ENCODE data around the gene TAMALIN. TPM values are rescaled to one million over a fixed set of nuclear protein-coding genes. Genes with fewer than 3 reads are reported as not detected.
A peak's percentile ranks its signal among the peaks of the same experiment; 100 is the strongest.

Gene TAMALIN
- total and polyA plus RNA-seq, 2 experiments from 2014 or later: 0.34 to 3.0 TPM

DNA sequence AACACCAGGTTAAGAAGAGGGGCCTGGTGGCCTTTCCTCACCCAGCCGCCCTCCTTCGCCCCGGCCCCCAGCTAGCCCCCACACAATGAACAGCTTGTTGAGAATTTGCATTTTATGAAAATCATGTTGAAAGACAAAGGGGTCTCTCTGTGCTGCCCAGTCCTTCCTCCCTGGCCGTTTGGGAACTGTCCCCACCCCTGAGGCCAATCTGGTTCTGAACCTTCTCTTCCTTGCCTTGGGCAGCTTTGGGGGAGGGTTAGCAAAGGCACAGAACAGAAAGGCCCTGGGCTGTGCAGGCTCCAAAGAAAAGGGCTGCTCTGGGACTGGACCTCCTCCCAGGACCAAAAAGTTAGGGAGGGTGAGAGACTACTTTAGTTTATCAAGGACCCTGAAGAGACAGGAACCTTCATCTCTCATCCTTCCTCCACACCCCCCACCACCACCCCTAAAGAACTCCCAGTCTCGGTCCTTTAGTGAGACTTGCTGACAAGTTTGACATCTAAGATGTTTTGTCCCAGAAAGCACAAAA is 1.3 kb downstream of the TAMALIN start:
- Mint-ChIP-seq H3K4me1 (peaks cover 45% of the 10 kb centered on the region), H3K27me3 (ENCODE audit: insufficient read depth, low read depth, poor library complexity) (peaks cover 70% of the 10 kb centered on the region), H3K36me3 (ENCODE audit: low read depth) (peaks cover 3% of the 10 kb centered on the region; the same call in 1 of the 3 replicates), H3K27ac (no peak overlapping the region), H3K9me3 (no peaks in the 10 kb centered on the region; the same call in 2 of the 3 replicates), H3K4me3 (peak overlapping the region; percentile 78)
- no peaks in the 10 kb centered on the region for H3K79me2 ChIP-seq (replicated peaks; ENCODE audit: insufficient read depth)
- H3K36me3 ChIP-seq (ENCODE audit: insufficient read depth): no peaks in the 10 kb centered on the region
- H3K4me1 ChIP-seq (ENCODE audit: insufficient read depth): peaks cover 27% of the 10 kb centered on the region
- H2AFZ ChIP-seq: no peak overlapping the region
- no peaks in the 10 kb centered on the region for H3K9me2 ChIP-seq (ENCODE audit: insufficient read depth)
- no peak for ATAC-seq
- TF ChIP-seq ZNF114 (CRISPR knock-in tag; IDR thresholded peaks at IDR 0.05) (no peak), EZH2 (IDR thresholded peaks at IDR 0.05; ENCODE audit: low read depth, unreplicated experiment) (peak; percentile 6), STAT1 (IDR thresholded peaks at IDR 0.05; ENCODE audit: unreplicated experiment) (no peak)
- H3K27me3 ChIP-seq (ENCODE audit: insufficient read depth): peaks cover 57% of the 10 kb centered on the region
- no peak for DNase-seq (ENCODE audit: low spot score)
- peak overlapping the region; percentile 97 for H3K4me2 ChIP-seq
- peak overlapping the region; percentile 77 for H3K4me3 ChIP-seq
- no peaks in the 10 kb centered on the region for H4K20me1 ChIP-seq (replicated peaks; ENCODE audit: insufficient read depth)
- peaks cover 10% of the 10 kb centered on the region; the same call in 1 of the 2 replicates for H3F3A ChIP-seq (replicated peaks; ENCODE audit: low read depth)
- no peak overlapping the region for H3K27ac ChIP-seq (ENCODE audit: low read depth)

DNA sequence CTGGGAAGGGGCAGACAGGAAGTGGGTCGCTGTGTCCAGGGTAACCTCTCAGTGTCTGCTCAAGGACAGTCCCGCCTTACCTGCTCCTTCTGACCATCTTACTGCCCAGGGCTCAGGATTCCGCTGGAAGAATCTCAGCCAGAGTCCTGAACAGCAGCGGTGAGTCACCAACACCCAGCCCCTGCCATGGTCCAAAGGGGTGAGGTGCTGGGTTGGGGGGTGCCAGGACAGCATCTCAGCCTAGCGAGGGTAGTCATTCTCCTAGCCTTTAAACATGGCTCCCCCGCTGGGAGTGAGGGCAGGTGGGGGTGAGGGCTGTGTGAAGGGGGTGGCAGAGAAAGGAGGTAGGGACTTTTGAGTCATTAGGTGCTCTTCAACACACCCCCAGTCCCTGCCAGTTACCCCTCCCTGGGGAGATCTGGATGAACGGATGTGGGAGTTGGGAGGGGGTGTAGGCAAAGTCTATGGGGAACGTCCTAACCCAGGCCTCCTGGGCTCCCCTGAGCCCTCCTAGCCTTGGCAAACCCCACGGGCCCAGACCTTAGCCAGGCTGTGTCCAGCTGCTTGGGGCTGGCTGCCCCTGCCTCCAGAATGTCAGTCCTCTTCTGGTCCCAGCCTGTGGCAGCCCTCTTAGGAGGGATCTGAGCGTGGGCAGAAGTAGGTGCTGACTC is 2.5 kb downstream of the TAMALIN start:
- H2AFZ ChIP-seq: no peak overlapping the region
- no peak overlapping the region for H3K27ac Mint-ChIP-seq
- no peak overlapping the region for H3K27ac ChIP-seq (ENCODE audit: low read depth)
- peaks cover 67% of the 10 kb centered on the region for H3K27me3 ChIP-seq (ENCODE audit: insufficient read depth)
- H3K4me3 Mint-ChIP-seq: no peak overlapping the region
- peaks cover 3% of the 10 kb centered on the region; the same call in 1 of the 3 replicates for H3K36me3 Mint-ChIP-seq (ENCODE audit: low read depth)
- no peaks in the 10 kb centered on the region for H3K36me3 ChIP-seq (ENCODE audit: insufficient read depth)
- H4K20me1 ChIP-seq (replicated peaks; ENCODE audit: insufficient read depth): no peaks in the 10 kb centered on the region; the same call in 1 of the 2 replicates
- H3F3A ChIP-seq (replicated peaks; ENCODE audit: low read depth): peaks cover 19% of the 10 kb centered on the region; the same call in 1 of the 2 replicates
- no peaks in the 10 kb centered on the region; the same call in 2 of the 3 replicates for H3K9me3 Mint-ChIP-seq
- peaks cover 78% of the 10 kb centered on the region for H3K27me3 Mint-ChIP-seq (ENCODE audit: insufficient read depth, low read depth, poor library complexity)
- H3K4me1 ChIP-seq (ENCODE audit: insufficient read depth): peaks cover 35% of the 10 kb centered on the region
- H3K9me2 ChIP-seq (ENCODE audit: insufficient read depth): no peaks in the 10 kb centered on the region
- H3K79me2 ChIP-seq (replicated peaks; ENCODE audit: insufficient read depth): no peaks in the 10 kb centered on the region
- ATAC-seq: no peak
- no peak overlapping the region for H3K4me3 ChIP-seq
- H3K4me2 ChIP-seq: no peak overlapping the region
- DNase-seq (ENCODE audit: low spot score): no peak
- H3K4me1 Mint-ChIP-seq: peaks cover 47% of the 10 kb centered on the region
- TF ChIP-seq NANOG (IDR thresholded peaks at IDR 0.05; ENCODE audit: borderline replicate concordance) (no peak), EZH2phosphoT487 (IDR thresholded peaks at IDR 0.05; ENCODE audit: unreplicated experiment) (no peak), JUNB (IDR thresholded peaks at IDR 0.05; ENCODE audit: unreplicated experiment) (no peak), CREB1 (CRISPR knock-in tag; IDR thresholded peaks at IDR 0.05; ENCODE audit: low read depth) (no peak), ZNF331 (CRISPR knock-in tag; IDR thresholded peaks at IDR 0.05; ENCODE audit: low read depth) (no peak), EZH2 (IDR thresholded peaks at IDR 0.05; ENCODE audit: low read depth, unreplicated experiment) (no peak), STAT1 (IDR thresholded peaks at IDR 0.05; ENCODE audit: unreplicated experiment) (no peak), POLR2AphosphoS5 (IDR thresholded peaks at IDR 0.05; ENCODE audit: low read depth) (no peak), ZNF114 (CRISPR knock-in tag; IDR thresholded peaks at IDR 0.05) (no peak)
- TF ChIP-seq, protein P1, sequence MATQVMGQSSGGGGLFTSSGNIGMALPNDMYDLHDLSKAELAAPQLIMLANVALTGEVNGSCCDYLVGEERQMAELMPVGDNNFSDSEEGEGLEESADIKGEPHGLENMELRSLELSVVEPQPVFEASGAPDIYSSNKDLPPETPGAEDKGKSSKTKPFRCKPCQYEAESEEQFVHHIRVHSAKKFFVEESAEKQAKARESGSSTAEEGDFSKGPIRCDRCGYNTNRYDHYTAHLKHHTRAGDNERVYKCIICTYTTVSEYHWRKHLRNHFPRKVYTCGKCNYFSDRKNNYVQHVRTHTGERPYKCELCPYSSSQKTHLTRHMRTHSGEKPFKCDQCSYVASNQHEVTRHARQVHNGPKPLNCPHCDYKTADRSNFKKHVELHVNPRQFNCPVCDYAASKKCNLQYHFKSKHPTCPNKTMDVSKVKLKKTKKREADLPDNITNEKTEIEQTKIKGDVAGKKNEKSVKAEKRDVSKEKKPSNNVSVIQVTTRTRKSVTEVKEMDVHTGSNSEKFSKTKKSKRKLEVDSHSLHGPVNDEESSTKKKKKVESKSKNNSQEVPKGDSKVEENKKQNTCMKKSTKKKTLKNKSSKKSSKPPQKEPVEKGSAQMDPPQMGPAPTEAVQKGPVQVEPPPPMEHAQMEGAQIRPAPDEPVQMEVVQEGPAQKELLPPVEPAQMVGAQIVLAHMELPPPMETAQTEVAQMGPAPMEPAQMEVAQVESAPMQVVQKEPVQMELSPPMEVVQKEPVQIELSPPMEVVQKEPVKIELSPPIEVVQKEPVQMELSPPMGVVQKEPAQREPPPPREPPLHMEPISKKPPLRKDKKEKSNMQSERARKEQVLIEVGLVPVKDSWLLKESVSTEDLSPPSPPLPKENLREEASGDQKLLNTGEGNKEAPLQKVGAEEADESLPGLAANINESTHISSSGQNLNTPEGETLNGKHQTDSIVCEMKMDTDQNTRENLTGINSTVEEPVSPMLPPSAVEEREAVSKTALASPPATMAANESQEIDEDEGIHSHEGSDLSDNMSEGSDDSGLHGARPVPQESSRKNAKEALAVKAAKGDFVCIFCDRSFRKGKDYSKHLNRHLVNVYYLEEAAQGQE (IDR thresholded peaks at IDR 0.05; ENCODE audit: unreplicated experiment): no peak
- TF ChIP-seq, protein P2, sequence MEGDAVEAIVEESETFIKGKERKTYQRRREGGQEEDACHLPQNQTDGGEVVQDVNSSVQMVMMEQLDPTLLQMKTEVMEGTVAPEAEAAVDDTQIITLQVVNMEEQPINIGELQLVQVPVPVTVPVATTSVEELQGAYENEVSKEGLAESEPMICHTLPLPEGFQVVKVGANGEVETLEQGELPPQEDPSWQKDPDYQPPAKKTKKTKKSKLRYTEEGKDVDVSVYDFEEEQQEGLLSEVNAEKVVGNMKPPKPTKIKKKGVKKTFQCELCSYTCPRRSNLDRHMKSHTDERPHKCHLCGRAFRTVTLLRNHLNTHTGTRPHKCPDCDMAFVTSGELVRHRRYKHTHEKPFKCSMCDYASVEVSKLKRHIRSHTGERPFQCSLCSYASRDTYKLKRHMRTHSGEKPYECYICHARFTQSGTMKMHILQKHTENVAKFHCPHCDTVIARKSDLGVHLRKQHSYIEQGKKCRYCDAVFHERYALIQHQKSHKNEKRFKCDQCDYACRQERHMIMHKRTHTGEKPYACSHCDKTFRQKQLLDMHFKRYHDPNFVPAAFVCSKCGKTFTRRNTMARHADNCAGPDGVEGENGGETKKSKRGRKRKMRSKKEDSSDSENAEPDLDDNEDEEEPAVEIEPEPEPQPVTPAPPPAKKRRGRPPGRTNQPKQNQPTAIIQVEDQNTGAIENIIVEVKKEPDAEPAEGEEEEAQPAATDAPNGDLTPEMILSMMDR (conservative IDR thresholded peaks at IDR 0.05; ENCODE audit: low read depth in 2 of 2): no peak
- TF ChIP-seq, protein P3, sequence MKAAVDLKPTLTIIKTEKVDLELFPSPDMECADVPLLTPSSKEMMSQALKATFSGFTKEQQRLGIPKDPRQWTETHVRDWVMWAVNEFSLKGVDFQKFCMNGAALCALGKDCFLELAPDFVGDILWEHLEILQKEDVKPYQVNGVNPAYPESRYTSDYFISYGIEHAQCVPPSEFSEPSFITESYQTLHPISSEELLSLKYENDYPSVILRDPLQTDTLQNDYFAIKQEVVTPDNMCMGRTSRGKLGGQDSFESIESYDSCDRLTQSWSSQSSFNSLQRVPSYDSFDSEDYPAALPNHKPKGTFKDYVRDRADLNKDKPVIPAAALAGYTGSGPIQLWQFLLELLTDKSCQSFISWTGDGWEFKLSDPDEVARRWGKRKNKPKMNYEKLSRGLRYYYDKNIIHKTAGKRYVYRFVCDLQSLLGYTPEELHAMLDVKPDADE (IDR thresholded peaks at IDR 0.05): no peak
